ENCODE measurements around the gene DSG1.

Gene DSG1

GRCh38 chr18:31401156-31402025, 83.4 kb downstream of the DSG1 start:
- Histone ChIP-seq H3K79me2 (ENCODE audit: control insufficient read depth, low read length) (no peaks in the 10 kb centered on the region), H3K4me3 (ENCODE audit: low read length) (no peak overlapping the region), H3K27ac (ENCODE audit: low read depth, low read length) (no peak overlapping the region)

DNA sequence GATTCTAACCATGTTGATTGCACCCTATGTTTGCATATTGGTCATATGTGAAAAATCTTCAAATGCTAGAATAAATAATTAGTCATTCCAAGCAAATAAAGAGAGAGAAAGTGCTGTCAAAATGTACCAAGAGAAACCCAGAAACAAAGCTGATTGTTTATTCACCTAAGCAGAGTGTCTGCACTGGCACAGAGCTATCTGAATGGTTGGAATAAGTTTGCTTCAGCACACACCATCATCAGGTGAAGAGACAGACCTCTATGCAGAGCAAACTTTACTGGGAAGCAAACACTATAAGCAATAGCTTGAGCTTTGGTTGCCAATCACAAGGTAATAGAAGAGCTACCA, 84.0 kb downstream of the DSG1 start:
- no peaks in the 10 kb centered on the region for H3K9me3 ChIP-seq (ENCODE audit: control insufficient read depth, insufficient read depth, low read length)
- H3K4me3 ChIP-seq (ENCODE audit: low read length): no peak overlapping the region
- H3K27ac ChIP-seq (ENCODE audit: low read depth, low read length): no peak overlapping the region
- no peak overlapping the region for H3K4me2 ChIP-seq (ENCODE audit: low read length)
- 0 out of 2 replicates have a peak, but pooled peaks cover 2% of the 10 kb centered on the region for H3K27me3 ChIP-seq (ENCODE audit: control insufficient read depth, low read length)
- H3K79me2 ChIP-seq (ENCODE audit: control insufficient read depth, low read length): no peaks in the 10 kb centered on the region
- no peaks in the 10 kb centered on the region for H3F3A ChIP-seq (ENCODE audit: control insufficient read depth, insufficient read depth)
- H3K9me2 ChIP-seq (replicated peaks; ENCODE audit: control insufficient read depth, low read length): no peaks in the 10 kb centered on the region
- no peak for TF ChIP-seq CTCF (IDR thresholded peaks at IDR 0.05; ENCODE audit: low read depth, low read length, poor library complexity, severe bottlenecking)
- no peak for TF ChIP-seq EZH2phosphoT487 (IDR thresholded peaks at IDR 0.05; ENCODE audit: borderline replicate concordance, low read length)
- H3K36me3 ChIP-seq (ENCODE audit: control insufficient read depth, low read length): no peaks in the 10 kb centered on the region
- no peaks in the 10 kb centered on the region for H4K20me1 ChIP-seq (ENCODE audit: control insufficient read depth, insufficient read depth, low read depth, low read length)
- H3K4me1 ChIP-seq (ENCODE audit: control insufficient read depth, low read length): no peaks in the 10 kb centered on the region

More at GRCh38 chr18:31401156-31402025, 83.4 kb downstream of the DSG1 start:
- TF ChIP-seq EZH2phosphoT487 (IDR thresholded peaks at IDR 0.05; ENCODE audit: borderline replicate concordance, low read length) (no peak), CTCF (IDR thresholded peaks at IDR 0.05; ENCODE audit: low read depth, low read length, poor library complexity, severe bottlenecking) (no peak)
- H3K36me3 ChIP-seq (ENCODE audit: control insufficient read depth, low read length): no peaks in the 10 kb centered on the region
- no peaks in the 10 kb centered on the region for H4K20me1 ChIP-seq (ENCODE audit: control insufficient read depth, insufficient read depth, low read depth, low read length)
- no peaks in the 10 kb centered on the region for H3F3A ChIP-seq (ENCODE audit: control insufficient read depth, insufficient read depth)
- no peaks in the 10 kb centered on the region for H3K9me2 ChIP-seq (replicated peaks; ENCODE audit: control insufficient read depth, low read length)
- H3K4me1 ChIP-seq (ENCODE audit: control insufficient read depth, low read length): no peaks in the 10 kb centered on the region
- no peak overlapping the region for H3K4me2 ChIP-seq (ENCODE audit: low read length)
- 0 out of 2 replicates have a peak, but pooled peaks cover 2% of the 10 kb centered on the region for H3K27me3 ChIP-seq (ENCODE audit: control insufficient read depth, low read length)
- H3K9me3 ChIP-seq (ENCODE audit: control insufficient read depth, insufficient read depth, low read length): no peaks in the 10 kb centered on the region

DNA sequence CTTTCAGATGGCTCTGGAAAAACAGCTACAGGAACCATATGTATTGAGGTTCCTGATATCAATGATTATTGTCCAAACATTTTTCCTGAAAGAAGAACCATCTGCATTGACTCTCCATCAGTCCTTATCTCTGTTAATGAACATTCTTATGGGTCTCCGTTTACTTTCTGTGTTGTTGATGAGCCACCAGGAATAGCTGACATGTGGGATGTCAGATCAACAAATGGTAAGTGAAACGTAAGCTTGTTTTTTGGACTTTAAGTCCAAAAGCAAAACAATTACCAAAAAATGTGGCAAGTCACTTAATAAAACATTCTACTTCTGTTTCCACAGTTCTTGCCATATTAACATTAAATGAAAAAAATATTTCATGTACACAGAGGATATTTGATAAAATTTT, 85.4 kb downstream of the DSG1 start:
- 0 out of 2 replicates have a peak, but pooled peaks cover 2% of the 10 kb centered on the region for H3K27me3 ChIP-seq (ENCODE audit: control insufficient read depth, low read length)
- H3F3A ChIP-seq (ENCODE audit: control insufficient read depth, insufficient read depth): no peaks in the 10 kb centered on the region
- H3K4me2 ChIP-seq (ENCODE audit: low read length): no peak overlapping the region
- H3K9me2 ChIP-seq (replicated peaks; ENCODE audit: control insufficient read depth, low read length): no peaks in the 10 kb centered on the region
- H3K27ac ChIP-seq (ENCODE audit: low read depth, low read length): no peak overlapping the region
- H4K20me1 ChIP-seq (ENCODE audit: control insufficient read depth, insufficient read depth, low read depth, low read length): no peaks in the 10 kb centered on the region
- H3K79me2 ChIP-seq (ENCODE audit: control insufficient read depth, low read length): no peaks in the 10 kb centered on the region
- H3K36me3 ChIP-seq (ENCODE audit: control insufficient read depth, low read length): no peaks in the 10 kb centered on the region
- H3K4me1 ChIP-seq (ENCODE audit: control insufficient read depth, low read length): no peaks in the 10 kb centered on the region
- no peak for TF ChIP-seq EZH2phosphoT487 (IDR thresholded peaks at IDR 0.05; ENCODE audit: borderline replicate concordance, low read length)
- TF ChIP-seq CTCF (IDR thresholded peaks at IDR 0.05; ENCODE audit: low read depth, low read length, poor library complexity, severe bottlenecking): no peak
- no peak overlapping the region for H3K4me3 ChIP-seq (ENCODE audit: low read length)
- H3K9me3 ChIP-seq (ENCODE audit: control insufficient read depth, insufficient read depth, low read length): no peaks in the 10 kb centered on the region
